ENCODE measurements around the gene MAP3K21. TPM values are rescaled to one million over a fixed set of nuclear protein-coding genes. Genes with fewer than 3 reads are reported as not detected.

MAP3K21 gene
- total RNA-seq, 6 experiments from 2014 or later, result 3.2 to 5.1 (median 3.8) TPM

DNA sequence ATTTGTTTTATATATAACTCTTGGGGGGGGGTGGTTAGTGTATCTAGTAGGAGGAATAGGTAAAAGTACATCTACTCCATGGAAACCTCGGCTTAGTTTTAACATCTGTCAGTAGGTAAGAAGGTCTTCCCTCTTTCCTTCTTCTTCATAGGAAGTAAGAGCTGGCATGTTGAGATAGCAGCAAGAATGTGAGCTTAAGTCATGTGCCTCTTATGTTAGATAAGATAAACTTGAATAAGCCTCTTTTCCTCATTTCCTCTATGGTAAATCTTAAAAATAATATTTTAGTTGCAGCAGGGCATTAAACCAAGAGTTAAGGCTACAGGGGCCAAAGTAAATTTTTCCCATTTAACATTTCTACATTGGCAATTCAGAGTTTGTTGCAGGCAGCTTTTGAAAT lies 100.4 kb downstream of the MAP3K21 start:
- H3K9me3 ChIP-seq, result no peaks in the 10 kb centered on the region
- H3K36me3 ChIP-seq, result no peaks in the 10 kb centered on the region
- no peaks in the 10 kb centered on the region for H3K27me3 ChIP-seq
- TF ChIP-seq, protein P1, sequence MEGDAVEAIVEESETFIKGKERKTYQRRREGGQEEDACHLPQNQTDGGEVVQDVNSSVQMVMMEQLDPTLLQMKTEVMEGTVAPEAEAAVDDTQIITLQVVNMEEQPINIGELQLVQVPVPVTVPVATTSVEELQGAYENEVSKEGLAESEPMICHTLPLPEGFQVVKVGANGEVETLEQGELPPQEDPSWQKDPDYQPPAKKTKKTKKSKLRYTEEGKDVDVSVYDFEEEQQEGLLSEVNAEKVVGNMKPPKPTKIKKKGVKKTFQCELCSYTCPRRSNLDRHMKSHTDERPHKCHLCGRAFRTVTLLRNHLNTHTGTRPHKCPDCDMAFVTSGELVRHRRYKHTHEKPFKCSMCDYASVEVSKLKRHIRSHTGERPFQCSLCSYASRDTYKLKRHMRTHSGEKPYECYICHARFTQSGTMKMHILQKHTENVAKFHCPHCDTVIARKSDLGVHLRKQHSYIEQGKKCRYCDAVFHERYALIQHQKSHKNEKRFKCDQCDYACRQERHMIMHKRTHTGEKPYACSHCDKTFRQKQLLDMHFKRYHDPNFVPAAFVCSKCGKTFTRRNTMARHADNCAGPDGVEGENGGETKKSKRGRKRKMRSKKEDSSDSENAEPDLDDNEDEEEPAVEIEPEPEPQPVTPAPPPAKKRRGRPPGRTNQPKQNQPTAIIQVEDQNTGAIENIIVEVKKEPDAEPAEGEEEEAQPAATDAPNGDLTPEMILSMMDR (IDR thresholded peaks at IDR 0.05), result no peak
- no peak for TF ChIP-seq POLR2A (IDR thresholded peaks at IDR 0.05)
- DNase-seq (no peak), ATAC-seq (no peak)
- H3K4me3 ChIP-seq, result no peak overlapping the region
- 44% methylated on average over 1 of the region's 1 CpG for WGBS (ENCODE audit: insufficient coverage, low coverage, low lambda C conversion rate, missing lambda C conversion rate)
- no peaks in the 10 kb centered on the region for H3K4me1 ChIP-seq
- H3K27ac ChIP-seq, result no peak overlapping the region
- intact Hi-C loops (cut with DNase I), result no loop called here

DNA sequence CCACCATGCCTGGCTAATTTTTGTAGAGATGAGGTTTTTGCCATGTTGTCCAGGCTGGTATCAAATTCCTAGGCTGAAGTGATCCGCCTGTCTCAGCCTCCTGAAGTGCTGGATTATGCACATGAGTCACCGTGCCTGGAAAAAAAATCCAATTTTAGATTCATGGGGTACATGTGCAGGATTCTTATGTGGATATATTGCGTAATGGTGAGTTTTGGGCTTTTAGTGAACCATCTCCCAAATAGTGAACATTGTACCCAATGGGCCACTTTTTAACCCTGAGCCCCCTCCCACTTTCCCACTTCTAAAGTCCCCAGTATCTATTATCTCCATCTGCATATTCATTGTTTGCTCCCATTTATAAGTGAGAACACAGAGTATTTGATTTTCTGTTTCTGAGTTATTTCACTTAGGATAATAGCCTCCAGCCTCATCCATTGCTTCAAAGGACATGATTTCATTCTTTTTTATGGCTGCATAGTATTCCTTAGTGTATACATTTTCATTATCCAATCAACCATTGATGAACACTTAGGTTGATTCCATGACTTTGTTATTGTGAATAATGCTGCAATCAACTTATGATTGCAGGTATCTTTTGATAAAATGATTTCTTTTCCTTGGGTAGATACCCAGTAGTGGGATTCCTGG lies 104.4 kb downstream of the MAP3K21 start:
- Histone ChIP-seq H3K27me3 (no peaks in the 10 kb centered on the region), H3K27ac (no peak overlapping the region), H3K9me3 (no peaks in the 10 kb centered on the region), H3K4me3 (no peak overlapping the region), H3K36me3 (no peaks in the 10 kb centered on the region), H3K4me1 (no peaks in the 10 kb centered on the region)
- DNase-seq (no peak), ATAC-seq (no peak)
- WGBS (ENCODE audit: insufficient coverage, low coverage, low lambda C conversion rate, missing lambda C conversion rate), result 100% methylated on average over 2 of the region's 3 CpGs
- no peak for TF ChIP-seq POLR2A (IDR thresholded peaks at IDR 0.05)
- TF ChIP-seq, protein P1 (IDR thresholded peaks at IDR 0.05), result no peak
- intact Hi-C loops (cut with DNase I), result no loop called here

DNA sequence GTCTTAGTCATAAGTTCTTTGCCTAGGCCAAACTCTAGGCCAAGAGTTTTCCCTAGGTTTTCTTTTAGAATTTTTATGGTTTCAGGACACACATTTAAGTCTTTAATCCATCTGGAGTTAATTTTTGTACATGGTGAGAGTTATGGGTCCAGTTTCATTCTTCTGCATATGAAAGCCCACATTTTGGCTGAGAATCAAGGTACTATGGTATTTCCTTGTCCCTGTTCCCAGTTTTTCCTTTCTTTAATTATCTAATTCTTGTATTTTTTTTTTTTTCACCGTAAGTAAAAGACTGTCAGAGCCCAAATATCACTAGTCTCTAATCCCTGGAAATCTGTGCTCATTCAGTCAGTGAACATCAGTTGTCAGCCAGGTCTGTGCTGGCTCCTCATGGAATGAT lies 105.4 kb downstream of the MAP3K21 start:
- DNase-seq (no peak), ATAC-seq (no peak)
- Histone ChIP-seq H3K27ac (no peak overlapping the region), H3K27me3 (no peaks in the 10 kb centered on the region), H3K4me3 (no peak overlapping the region), H3K36me3 (no peaks in the 10 kb centered on the region), H3K4me1 (no peaks in the 10 kb centered on the region), H3K9me3 (no peaks in the 10 kb centered on the region)
- intact Hi-C loops (cut with DNase I), result no loop called here
- TF ChIP-seq, protein P1 (IDR thresholded peaks at IDR 0.05), result no peak
- WGBS (ENCODE audit: insufficient coverage, low coverage, low lambda C conversion rate, missing lambda C conversion rate), result 65% methylated on average over 1 of the region's 1 CpG

DNA sequence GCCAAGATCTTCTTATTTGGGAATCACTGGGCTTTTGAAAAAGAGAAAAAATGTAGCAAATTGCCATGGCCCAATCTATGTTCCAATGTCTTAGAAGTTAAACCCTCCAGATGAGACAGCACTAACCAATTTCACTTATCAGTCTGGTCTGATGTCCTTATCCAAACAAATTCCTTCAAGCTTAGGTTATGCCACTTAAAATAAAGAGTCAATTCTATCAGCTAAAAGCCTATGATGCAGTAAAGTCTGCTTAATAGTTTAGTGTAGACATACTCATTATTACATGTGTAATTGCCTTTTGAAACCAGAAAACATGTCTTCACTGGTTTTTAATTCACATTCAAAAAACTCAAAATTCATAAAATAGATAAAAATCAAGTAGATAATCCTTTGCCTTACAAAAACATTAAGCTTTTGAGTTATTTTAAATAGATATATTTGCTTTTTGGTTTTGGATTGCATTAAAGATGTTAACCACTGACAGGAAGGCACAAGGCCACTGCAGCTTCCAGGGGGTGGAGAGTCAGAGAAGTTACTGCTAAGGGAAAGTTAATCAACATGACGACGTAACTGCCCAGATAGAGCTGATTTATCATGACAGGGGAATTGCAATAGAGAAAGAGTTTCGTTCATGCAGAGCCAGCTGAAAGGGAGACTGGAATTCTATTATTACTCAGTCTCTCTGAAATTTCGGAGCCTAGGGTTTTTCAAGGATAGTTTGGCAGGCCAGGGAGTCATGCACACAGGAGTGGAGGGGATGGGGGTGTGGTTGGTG lies 106.1 kb downstream of the MAP3K21 start:
- no peaks in the 10 kb centered on the region for H3K27me3 ChIP-seq
- H3K9me3 ChIP-seq, result no peaks in the 10 kb centered on the region
- no peaks in the 10 kb centered on the region for H3K36me3 ChIP-seq
- H3K4me1 ChIP-seq, result no peaks in the 10 kb centered on the region
- H3K27ac ChIP-seq, result no peak overlapping the region
- ATAC-seq (no peak), DNase-seq (no peak)
- no peak overlapping the region for H3K4me3 ChIP-seq
- intact Hi-C loops (cut with DNase I), result no loop called here
- TF ChIP-seq POLR2A (IDR thresholded peaks at IDR 0.05), result no peak
- TF ChIP-seq, protein P1 (IDR thresholded peaks at IDR 0.05), result no peak
- 69% methylated on average over 4 of the region's 4 CpGs for WGBS (ENCODE audit: insufficient coverage, low coverage, low lambda C conversion rate, missing lambda C conversion rate)

Other genes starting within 250 kb of the MAP3K21 start
- 1 to 10 TPM in 2 of 6 experiments, under 1 TPM in 4; 0.35 to 3.4 (median 0.82) TPM for gene PCNX2, start 32.0 kb upstream of the MAP3K21 start, total RNA-seq

Data from right lobe of liver (tissue), 6 donors.